NCI-H146 treated with DMSO at 0.1 percent for 48 hours (cell line): ENCODE measurements around the gene NHEJ1.

Experiments used
- DNase-seq: peaks from one replicate; lab custom pipeline; 2025; ENCODE audit not compliant: unreplicated experiment; lab: John Stamatoyannopoulos, UW

The NHEJ1 gene

DNA sequence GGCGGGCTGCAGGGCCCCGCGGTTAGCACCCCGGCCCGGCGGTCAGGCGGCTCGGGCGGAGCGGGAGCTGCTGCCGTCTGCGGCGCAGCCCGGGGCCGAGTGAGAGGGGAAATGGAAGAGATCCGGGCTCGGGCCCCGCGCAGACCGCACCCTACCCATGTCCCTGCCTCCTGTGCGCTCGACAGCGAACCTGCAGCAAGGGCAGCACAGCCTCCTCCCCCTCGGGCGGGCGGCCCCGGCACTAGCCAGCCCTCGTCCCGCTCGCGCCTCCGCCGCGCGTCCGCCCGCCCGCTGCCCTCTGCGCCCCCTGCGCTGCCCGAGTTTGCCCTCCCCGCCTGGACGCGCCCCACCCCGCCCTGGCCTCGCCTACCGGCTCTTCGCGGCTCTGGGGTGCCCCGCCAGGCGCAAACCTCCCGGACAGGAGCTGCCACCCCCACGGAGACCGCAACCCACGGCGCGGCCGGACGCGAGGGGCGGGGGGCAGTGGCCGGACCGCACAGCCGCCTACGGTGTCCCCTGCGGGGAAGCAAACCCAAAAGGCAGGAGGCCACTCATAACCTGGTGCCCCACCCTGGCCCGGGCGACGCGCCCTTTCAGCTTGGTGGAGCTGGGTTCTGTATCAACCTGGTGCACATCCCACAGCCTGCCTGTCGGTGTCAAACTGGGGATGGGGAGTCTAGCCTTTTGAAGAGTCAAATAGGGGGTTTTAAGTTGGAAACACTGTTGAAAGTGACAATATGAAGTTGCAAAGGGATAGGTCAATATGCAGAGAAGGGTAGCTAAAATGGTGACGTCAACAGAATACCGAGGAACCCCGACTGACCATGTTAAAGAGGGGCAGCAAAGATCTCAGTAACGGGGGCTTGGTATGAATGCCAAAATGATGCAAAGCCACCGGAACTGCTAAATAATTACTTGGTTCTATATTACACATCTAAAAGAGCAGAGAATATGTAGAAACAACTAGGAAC is 99.5 kb downstream of the NHEJ1 start, which contains the start of gene IHH:
IHH (minus strand) TSS at position 101 of the 971 bp plus-strand sequence. CDS start 454 bp downstream, outside the sequence.
- DNase-seq: no peak

DNA sequence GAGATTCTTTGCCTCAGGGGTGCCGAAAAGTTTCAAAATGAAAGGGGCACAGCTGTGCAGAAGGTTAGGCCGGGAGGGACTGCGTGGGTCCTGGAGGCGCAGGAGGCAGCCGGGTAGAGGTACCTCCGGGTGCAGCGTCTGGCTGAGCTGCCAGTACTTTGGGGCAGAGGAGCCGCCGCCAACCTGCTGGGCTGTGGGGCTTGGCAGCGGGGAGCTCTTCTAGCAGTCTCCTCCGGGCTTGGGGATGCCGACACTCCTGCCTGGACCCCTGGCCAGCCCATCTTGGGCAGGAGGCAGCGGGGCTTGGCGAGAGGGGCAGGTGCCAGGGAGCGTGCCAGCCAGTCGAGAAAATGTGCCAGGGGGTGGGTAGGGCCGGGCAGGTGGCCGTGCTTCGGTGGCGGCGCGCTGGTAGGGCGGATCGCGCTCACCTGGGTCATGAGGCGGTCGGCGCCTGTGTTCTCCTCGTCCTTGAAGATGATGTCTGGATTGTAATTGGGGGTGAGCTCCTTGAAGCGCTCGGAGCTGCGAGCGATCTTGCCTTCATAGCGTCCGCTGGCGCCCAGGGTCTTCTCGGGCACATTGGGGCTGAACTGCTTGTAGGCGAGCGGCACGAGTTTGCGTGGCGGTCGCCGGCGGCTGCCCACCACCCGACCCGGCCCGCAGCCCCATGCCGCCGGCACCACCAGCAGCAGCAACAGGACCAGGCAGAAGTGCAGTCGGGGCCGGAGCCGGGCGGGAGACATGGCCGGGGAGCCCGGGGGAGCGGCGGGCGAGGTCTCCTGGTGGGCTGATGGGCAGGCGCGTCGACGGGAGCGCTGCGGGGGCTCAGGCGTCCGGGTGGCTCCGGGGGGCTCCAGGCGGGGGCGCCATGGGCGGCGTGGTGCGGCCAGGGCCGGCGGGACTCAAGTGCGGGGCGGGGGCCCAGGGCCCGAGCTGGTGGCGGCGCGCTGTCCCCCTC is 100.6 kb downstream of the NHEJ1 start:
- DNase-seq: no peak

DNA sequence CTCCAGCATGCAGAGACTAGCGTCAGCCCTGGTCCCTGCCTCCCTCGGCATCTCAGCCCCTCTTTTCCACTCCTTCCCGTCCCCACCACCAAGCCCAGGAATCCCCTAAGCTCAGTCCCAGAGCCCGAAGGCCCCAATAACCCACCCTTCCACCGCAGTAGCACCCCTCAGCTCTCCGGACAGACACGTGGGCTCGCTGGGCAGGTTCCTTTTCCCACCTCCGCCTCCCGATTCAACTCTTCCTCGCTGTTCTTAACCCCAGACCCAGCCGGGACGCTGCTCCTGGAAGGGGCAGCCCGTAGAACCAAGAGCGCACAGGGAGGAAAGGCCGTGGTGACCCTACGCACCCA is 101.3 kb downstream of the NHEJ1 start:
- DNase-seq: no peak

DNA sequence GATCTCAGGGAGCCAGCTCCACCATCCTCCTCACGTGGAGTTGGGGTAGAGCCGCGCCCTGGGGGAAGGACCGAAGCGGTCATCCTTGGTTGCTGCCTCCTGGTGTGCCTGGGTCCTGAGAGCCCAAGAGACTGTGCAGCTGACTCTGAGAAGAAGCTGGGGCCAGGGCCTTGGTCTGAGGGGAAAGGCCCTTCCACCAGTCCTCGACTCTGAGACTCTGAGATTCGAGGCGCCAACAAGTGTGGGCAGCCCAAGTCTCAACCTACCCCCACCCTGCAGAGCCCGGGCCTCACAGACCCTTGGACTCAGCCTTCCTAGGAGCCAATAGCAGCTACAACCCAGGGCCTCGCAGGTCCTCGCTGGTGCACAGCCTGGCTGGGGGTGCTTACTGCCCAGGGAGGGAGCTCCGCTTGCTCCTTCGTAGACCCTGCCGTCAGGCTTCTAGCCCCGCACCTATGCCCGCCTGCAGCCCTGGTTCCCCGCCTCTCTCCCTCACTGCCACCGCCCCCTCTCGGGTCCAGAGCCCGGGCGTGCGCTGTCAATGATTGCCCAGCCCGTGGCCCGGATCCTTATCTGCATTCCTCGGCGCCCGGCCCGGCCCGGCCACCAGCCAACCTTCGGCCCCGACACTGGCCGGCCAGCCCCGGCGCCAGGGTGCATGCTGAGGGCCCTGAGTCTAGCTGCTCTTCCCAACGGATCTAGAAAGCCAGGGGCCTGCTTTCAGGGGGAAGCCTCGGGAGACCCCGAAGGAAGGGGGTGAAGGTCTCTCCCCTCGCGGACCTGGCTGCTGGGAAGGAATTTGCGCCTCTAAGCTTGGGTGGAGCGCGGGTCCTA is 101.9 kb downstream of the NHEJ1 start:
- DNase-seq: no peak

DNA sequence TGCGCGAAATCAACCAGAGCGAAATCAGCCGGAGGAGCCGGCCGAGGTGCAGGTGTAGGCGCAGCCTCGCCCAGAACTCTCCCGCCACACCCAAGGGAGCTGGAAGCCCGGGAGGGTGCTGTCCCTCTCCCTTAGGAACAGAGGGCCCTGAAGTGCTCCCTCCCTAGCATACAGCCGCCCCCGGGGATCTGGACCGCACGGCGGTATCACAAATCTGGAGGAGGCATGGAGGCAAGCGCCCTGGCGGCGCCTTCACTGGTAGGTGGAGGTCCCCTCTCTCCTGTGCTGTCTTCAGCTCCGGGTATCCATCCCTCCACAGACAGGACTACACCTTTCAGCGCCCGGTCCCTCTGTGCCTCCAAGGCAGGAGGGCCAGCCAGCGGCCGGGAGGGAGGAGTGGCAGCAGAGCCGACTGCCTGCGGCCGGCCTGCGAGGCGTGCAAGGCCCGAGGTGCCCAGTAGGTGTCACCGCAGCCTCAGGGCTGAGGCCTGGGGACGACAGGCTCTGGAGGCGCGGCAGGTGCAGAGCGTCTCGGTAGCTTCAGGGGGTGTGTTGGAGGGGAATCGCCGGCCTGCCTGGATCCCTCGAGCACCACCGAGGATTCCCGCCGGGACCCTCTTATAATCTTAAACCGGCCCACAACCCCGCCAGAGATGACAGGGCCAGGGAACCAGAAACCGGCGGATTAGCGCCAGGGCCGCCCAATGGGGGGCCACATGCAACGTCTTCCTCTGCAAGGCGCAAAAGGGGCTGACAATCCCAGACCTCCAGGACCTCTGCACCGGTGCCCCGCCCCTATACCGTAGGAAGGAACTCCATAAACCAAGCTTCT is 102.7 kb downstream of the NHEJ1 start:
- peak; percentile 27 for DNase-seq

DNA sequence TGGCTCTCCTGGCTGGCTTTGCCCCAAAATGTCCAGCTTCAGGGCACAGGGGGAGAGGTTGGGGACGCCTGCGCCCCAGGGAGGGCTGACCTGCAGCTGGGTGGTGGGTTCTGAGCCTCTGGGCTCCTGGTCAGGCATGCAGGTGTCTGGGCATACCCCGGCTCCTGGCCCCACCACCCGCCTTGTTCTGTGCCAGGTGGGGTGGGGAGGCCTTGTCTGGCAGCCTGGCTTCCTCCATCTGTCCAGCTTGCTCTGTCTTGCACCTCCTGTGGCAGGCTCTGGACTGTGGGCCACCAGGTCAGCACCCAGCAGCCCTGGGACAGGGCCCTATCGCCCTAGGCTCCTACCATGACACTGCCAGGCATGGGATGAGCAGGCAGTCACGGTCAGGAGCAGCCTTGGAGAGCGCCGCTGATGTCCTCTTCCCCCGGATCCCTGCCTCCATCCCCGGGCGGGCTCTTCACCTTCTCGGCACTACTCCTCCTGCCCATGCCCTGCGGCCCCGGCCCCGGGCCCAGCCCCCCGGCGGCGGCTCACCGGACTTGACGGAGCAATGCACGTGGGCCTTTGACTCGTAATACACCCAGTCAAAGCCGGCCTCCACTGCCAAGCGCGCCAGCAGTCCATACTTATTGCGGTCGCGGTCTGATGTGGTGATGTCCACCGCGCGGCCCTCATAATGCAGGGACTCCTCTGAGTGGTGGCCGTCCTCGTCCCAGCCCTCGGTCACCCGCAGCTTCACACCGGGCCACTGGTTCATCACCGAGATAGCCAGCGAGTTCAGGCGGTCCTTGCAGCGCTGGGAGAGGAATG is 103.5 kb downstream of the NHEJ1 start:
- DNase-seq: no peak

DNA sequence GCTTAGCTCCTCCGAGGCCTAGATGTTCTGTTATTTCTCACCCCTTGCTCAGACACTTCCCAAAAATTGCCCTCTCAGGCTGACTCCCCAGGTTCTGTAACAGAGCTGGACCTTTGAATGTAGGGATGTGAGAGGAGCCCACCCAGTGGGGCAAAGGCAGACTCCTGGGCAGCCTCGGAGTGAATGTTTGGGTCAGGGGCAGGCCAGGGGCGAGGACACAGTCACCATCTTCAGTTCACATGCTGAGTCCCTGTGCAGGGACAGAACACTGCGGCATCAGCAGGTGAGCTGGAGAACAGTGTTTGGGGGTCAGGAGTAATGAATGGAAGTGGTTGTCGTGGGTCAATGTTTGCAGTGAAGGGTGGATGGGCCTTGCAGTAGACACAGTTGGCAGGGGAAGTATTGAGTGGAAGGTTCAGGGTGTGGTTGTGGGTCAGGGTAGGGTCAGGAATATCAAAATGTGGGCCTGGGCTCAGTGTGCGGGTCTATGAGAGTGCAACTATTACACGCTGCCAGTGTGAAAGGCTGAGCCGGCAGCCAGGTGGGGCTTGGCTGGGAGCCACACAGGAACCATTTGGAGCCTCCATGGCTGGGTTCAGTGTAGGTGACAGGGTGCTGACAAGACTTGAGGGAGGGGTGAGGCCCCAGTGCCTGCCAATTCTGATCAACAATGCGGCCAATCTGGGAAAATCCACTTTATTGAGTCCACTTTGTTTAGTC is 104.3 kb downstream of the NHEJ1 start:
- DNase-seq: no peak

DNA sequence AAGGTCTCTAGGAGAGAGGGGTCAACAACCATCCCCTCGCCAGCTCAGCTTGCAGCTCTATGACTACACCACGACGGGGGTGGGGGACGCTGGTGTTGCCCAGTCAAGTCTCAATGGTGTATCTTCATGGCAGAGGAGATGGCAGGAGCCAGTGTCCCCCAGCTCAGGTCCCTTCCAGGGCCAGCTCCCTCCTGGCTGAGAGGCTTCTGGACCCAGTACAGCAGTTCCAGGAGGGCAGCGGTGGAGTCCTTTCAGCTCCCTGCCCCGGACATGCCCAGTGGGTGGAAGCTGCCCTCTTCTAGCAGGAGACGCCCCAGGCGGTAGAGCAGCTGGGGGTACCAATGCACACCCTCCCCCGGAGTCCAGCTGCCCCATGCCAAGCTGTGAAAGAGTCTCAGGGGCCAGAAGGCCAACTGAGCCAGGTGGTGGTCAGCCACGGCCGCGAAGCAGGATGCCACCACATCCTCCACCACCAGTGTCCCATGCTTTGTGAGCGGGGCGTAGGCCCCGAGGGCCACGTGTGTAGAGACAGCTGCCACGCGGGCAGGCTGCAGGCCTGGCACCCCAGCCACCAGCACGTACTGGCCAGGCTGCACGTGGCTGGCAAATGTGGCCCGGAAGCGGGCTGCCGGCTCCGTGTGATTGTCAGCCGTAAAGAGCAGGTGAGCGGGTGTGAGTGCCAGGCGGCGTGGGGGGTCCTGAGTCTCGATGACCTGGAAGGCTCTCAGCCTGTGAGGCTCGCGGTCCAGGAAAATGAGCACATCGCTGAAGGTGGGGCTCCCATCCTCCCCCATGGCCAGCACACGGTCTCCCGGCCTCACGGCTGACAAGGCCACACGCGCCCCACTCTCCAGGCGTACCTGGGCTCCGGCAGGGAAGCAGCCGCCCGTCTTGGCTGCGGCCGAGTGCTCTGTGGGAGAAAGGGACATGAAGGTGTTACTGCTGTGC is 105.4 kb downstream of the NHEJ1 start:
- no peak for DNase-seq

DNA sequence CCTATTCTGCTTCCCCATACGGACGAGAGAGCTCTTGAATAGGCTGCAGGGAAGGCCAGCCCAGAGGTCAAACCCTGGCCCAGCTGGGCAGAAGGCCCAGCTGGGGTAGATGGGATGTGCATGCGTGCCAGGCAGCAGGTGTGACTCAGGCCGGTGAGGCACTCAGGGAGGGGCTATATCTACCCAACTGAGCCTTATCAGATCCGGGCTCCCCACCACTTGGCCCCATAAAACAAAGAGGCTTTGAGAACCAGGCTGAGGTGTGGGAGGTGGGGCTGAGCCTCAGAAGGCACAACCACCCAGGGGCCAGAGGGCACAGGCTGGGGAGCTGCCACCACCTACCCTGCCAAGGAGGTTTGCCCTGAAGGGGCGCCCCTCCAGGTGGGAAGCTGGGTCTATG is 111.3 kb downstream of the NHEJ1 start:
- no peak for DNase-seq

DNA sequence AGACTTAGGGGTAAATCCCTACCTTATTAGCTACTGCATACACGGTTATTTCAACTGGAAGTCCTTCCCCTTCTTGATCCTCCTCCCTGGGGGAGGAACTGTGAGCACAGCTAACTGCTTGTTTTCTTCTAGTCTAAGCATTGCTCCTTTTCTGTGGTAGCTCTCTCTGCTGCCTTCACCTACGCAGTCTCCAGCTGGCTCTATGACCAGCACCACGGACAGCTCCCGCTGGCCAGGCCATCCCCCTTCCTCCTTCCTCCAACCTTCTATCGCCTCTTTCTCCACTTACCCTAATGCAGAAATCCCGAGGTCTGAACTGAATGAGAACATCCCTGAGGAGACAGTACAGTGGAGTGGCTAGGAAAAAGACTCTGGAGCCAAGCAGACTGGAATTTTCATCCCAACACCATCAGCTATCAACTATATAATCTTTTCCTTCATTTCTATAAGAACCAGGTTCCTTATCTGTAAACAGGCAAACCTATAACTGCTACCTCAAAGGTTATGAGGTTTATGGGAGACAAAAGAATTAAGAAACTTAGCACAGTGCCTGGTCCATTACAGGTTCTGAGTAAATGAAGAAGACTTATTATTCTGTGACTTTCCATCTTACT is 114.6 kb downstream of the NHEJ1 start:
- DNase-seq: no peak

DNA sequence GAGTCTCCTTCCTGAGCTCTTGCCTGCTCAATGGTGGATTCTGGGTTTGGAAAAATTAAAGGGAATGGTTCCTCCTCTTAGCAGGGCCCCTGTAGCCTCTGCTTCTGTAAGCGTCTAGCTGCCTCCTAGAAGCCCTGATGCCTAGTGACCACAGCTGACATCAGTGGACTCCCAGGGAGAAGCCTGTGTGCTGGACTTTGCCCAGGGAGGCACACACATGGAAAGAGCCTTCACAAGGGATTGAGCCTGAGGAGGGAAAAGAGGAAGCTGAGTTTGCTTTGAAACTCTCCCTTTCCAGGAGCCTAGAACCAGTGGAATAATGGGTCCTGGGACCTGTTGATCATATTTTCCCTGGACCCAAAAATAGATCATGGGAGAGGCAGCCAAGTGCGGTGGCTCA is 117.9 kb downstream of the NHEJ1 start:
- DNase-seq: no peak

DNA sequence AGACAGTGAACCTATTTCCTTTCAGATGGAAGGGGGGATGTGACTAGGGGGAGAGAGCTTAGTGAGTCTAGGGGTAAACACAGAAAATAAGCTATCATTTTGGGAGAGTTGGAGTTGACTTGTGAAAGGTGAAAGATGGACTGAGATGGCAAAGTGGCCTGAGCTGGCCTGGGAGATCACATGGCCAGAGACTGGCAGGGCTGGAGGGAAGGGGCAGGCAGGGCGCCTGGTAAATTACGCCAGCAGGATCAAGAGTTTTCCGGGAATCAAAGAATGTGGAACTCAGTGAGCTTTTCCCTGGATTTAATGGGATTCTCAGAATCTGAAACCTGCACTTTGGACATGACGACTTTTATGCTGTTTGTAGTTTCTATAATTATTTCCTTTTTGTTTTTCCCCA is 118.5 kb downstream of the NHEJ1 start:
- DNase-seq: no peak

DNA sequence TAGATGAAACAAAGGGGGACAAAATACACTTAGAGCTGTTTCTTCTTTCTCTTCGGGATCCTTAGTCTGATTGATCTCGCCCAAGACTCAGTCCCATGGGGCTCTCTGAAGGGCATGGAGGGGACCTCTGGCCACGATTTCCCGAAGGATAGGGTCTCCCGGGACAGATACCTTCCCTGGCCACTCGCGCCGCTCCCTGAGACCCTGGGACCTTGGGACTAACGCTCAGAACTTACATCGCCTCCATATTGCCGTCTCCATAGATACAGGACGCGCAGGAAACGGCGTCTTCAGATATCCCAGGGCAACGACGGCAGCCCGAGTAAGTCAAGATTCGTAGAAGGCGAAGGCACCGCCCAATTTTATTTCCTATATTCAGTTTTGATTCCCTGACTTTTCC is 119.4 kb downstream of the NHEJ1 start, which contains the start of gene CFAP65:
CFAP65 (minus strand) TSS at position 265 of the 400 bp plus-strand sequence. CDS start 2,468 bp downstream, outside the sequence.
- DNase-seq: no peak

DNA sequence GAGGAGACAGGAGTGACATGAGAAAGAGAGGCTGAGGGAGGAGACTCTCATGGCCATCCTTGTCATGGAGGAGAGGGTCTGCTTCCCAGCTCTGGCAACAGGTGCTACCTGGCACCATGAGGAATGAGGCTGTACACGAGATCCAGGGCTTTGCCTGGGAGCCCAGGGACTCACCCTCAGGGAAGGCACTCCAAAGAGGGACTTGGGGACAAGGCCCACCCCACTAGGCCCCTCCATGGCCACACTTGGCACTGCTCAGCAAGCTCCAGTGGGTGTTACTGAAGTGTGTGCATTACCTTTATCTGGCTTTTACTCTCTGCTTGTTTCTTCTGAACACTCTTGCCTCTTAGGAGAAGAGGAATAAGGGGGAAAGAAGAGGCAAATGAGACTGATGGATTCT is 122.0 kb downstream of the NHEJ1 start:
- no peak for DNase-seq

DNA sequence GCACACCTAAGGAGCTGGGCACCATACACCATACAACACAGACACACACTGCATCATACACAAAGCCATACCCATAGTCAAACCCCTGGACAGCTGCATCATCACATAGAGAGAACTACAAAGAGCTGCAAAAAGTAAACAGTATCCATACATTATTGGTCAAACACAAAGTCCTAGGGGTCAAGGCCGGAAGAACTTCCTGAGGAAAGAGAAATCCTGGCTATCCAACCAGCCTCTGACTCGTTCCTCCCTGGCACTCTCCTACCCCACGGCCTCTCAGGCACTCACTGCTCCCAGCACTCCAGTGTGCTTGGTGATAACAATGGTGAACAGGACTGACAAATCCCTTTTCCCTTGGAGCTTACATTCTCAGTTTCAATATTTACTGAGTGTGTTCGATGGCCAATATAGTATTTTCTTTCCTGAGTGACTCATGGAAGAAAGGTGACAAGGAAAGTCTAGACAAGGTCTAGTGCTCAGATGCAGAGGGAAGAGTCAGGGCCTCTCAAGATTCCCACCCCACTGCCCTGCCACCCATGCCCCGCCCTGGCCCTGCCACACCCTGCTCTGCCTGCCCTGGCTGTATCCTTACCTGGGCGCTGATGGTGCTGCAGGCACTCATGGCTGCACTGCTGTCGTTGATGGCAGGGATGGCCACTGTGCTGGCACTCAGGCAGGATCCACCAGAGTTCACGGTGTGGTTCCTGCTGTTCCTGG is 122.7 kb downstream of the NHEJ1 start:
- no peak for DNase-seq

DNA sequence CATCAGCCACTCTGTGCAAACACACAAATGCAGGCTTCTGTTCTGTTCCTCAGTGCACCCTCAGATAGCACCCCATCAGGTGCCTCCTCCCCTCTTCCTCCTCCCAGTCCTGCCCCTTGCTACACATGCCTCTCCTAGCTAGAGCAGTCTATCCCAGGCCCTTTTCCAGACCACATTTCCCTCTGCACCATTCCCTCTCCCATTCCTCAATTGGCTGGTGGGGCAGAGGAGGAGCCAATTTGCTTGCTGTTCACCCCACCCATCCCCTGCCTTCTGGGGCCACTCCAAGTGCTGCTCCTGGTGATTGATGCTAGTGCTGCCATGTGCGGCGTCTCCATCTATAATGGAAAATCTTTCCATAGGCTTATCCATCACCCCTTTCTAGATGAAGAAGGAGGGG is 124.7 kb downstream of the NHEJ1 start:
- DNase-seq: no peak
